SK-N-SH (cell line): ENCODE measurements around the gene MMP23B.

Source experiments
- FOXJ3 ChIP-seq: sonication (generic); formaldehyde crosslinking; IDR thresholded peaks from 2 replicates; pipeline ENCODE4 v1.5.1; 2020; ENCODE audit warnings: mild to moderate bottlenecking, missing genetic modification reagents
- POLR2AphosphoS5 ChIP-seq: IDR thresholded peaks from 2 replicates; pipeline ENCODE4 v1.6.1; 2012; ENCODE audit warnings: low read depth, low read length

GRCh38 chr1:1627829-1628753 lies 3.9 kb upstream of the MMP23B start:
- no peak for TF ChIP-seq FOXJ3 (CRISPR knock-in tag)
- no peak for TF ChIP-seq POLR2AphosphoS5
